Aorta (tissue), 5 donors: ENCODE measurements around the gene CCDC142. TPM values are rescaled to one million over a fixed set of nuclear protein-coding genes. Genes with fewer than 3 reads are reported as not detected.

Source experiments
- ATAC-seq: fragments of 200-7000 bp; cut with Tn5 transposase; one replicate; pipeline ENCODE4 v1.9.1; 2022; ENCODE audit warnings: moderate library complexity; ENCODE audit not compliant: low FRiP score
- DNase-seq, 2 donors: peaks; one replicate each; pipeline ENCODE4 v3.0.0-alpha.2; 2020
- H3K27ac ChIP-seq, 2 donors: one replicate each; pipeline ENCODE4 v1.5.1; 2013; ENCODE audit warnings: low read length in 2 of 2, mild to moderate bottlenecking in 2 of 2, moderate library complexity in 2 of 2, control low read depth in 1 of 2, inconsistent platforms in 1 of 2, low read depth in 1 of 2
- H3K27me3 ChIP-seq, 2 donors: one replicate each; pipeline ENCODE4 v1.6.1; 2013; ENCODE audit warnings: control low read depth in 1 of 2, low read length in 1 of 2, mild to moderate bottlenecking in 1 of 2, moderate library complexity in 1 of 2; ENCODE audit not compliant: insufficient read depth in 2 of 2, control insufficient read depth in 1 of 2
- H3K36me3 ChIP-seq, 2 donors: one replicate each; pipeline ENCODE4 v1.6.1; 2013; ENCODE audit warnings: control low read depth in 1 of 2, low read length in 1 of 2, mild to moderate bottlenecking in 1 of 2; ENCODE audit not compliant: insufficient read depth in 2 of 2, control insufficient read depth in 1 of 2
- H3K4me1 ChIP-seq, 2 donors: one replicate each; pipeline ENCODE4 v1.6.1; 2013; ENCODE audit warnings: low read length in 2 of 2, control low read depth in 1 of 2, mild to moderate bottlenecking in 1 of 2, moderate library complexity in 1 of 2; ENCODE audit not compliant: insufficient read depth in 2 of 2, control insufficient read depth in 1 of 2
- H3K4me3 ChIP-seq, 2 donors: one replicate each; pipeline ENCODE4 v1.5.1; 2013; ENCODE audit warnings: low read length in 2 of 2, control low read depth in 1 of 2, mild to moderate bottlenecking in 1 of 2
- H3K9me3 ChIP-seq: one replicate; pipeline ENCODE4 v1.6.1; 2013; ENCODE audit warnings: mild to moderate bottlenecking, low read length; ENCODE audit not compliant: control insufficient read depth
- WGBS, 2 donors: extraction: QIAGEN DNeasy Blood & Tissue Kit; methylation state at CpG; one replicate each; pipeline ENCODE4 v1.1.7; 2013; 5-methylcytosine and 5-hydroxymethylcytosine counted together
- intact Hi-C, 2 donors: fragments of 100-400 bp; cut with DNase I; formaldehyde crosslinking; loops; one replicate each; pipeline versions ENCODE4 v1.14.2 to v1.15.0; 2022
- polyA plus RNA-seq, 2 donors: library from polyadenylated mRNA; stranded (reverse); fragments of 200-250 nt; gene quantifications; one replicate each; pipeline ENCODE4 v1.2.3, GENCODE V29; 2013
- total RNA-seq, 2 donors: library from RNA; stranded (reverse); fragmentation: NEBNext Ultra II Directional; extraction: Animal tissue kit (Norgen Biotek cat#: 25700); gene quantifications; one replicate each; pipeline ENCODE4 v1.2.1, GENCODE V29; 2021
- donor health status: healthy with polysubstance abuse.
- donor health status: Bipolar disorder and iron deficiency.
- donor health status: DM: no; HTN: no; CAD: no.
- donor health status: DM: no; HTN: no; CAD: no.
- donor health status: DM: yes; HTN: yes; CAD: no.

Gene CCDC142
- total and polyA plus RNA-seq, 4 donors: 3.4 to 26.0 (median 12.7) TPM

- Histone ChIP-seq H3K4me1 (no peaks in the 10 kb centered on the region), H3K36me3 (no peaks in the 10 kb centered on the region), H3K27me3 (no peaks in the 10 kb centered on the region), H3K27ac (no peak overlapping the region), H3K9me3 (no peaks in the 10 kb centered on the region), H3K4me3 (no peak overlapping the region)
- intact Hi-C loops: no loop called here
- DNase-seq (no peak), ATAC-seq (no peak)
Measured at GRCh38 chr2:74500578-74500946, 17.8 kb upstream of the CCDC142 start.

GRCh38 chr2:74499940-74500577, 17.3 kb upstream of the CCDC142 start:
- 53 to 55% methylated on average over 15 of the region's 15 CpGs for WGBS, 2 donors
- no peaks in the 10 kb centered on the region for H3K27me3 ChIP-seq
- no peaks in the 10 kb centered on the region for H3K9me3 ChIP-seq
- no peak overlapping the region for H3K4me3 ChIP-seq
- no peak overlapping the region for H3K27ac ChIP-seq
- DNase-seq (no peak), ATAC-seq (no peak)
- H3K36me3 ChIP-seq: no peaks in the 10 kb centered on the region
- H3K4me1 ChIP-seq: no peaks in the 10 kb centered on the region
- intact Hi-C loops: no loop called here

- intact Hi-C loops: no loop called here
- WGBS, 2 donors: 2 to 3% methylated on average over 59 to 65 of the region's 65 CpGs
- no peak within 1 kb of the TSS for H3K27ac ChIP-seq
Measured at GRCh38 chr2:74499267-74499939, 16.6 kb upstream of the CCDC142 start, which contains the start of gene LBX2. LBX2 (minus strand) TSS chr2:74499603; CDS start chr2:74499537, 66 bp downstream.

GRCh38 chr2:74498500-74499266, 15.9 kb upstream of the CCDC142 start:
- 1 to 2% methylated on average over 41 of the region's 41 CpGs for WGBS, 2 donors
- ATAC-seq (no peak), DNase-seq (no peak)
- H3K27me3 ChIP-seq: no peaks in the 10 kb centered on the region
- intact Hi-C loops: no loop called here
- H3K4me1 ChIP-seq: no peaks in the 10 kb centered on the region
- H3K4me3 ChIP-seq: no peak overlapping the region
- no peaks in the 10 kb centered on the region for H3K9me3 ChIP-seq
- H3K27ac ChIP-seq: no peak overlapping the region
- H3K36me3 ChIP-seq: no peaks in the 10 kb centered on the region

More at GRCh38 chr2:74499267-74499939, 16.6 kb upstream of the CCDC142 start, which contains the start of gene LBX2:
- no peak for ATAC-seq
- H3K4me1 ChIP-seq: no peaks in the 10 kb centered on the region
- H3K36me3 ChIP-seq: no peaks in the 10 kb centered on the region
- no peak for DNase-seq
- no peaks in the 10 kb centered on the region for H3K9me3 ChIP-seq
- H3K4me3 ChIP-seq: no peak within 1 kb of the TSS
- H3K27me3 ChIP-seq: no peaks in the 10 kb centered on the region

- ATAC-seq (peak; percentile 41), DNase-seq (peak in 1 of 2 donors; percentile 70)
- Histone ChIP-seq H3K4me1 (no peaks in the 10 kb centered on the region), H3K27me3 (no peaks in the 10 kb centered on the region), H3K9me3 (no peaks in the 10 kb centered on the region), H3K36me3 (no peaks in the 10 kb centered on the region), H3K27ac (no peak overlapping the region), H3K4me3 (no peak overlapping the region)
- intact Hi-C loops: no loop called here
- 2% methylated on average over 61 of the region's 61 CpGs for WGBS, 2 donors
Measured at GRCh38 chr2:74497777-74498499, 15.1 kb upstream of the CCDC142 start.

- Histone ChIP-seq H3K27me3 (no peaks in the 10 kb centered on the region), H3K36me3 (no peaks in the 10 kb centered on the region), H3K4me3 (no peak overlapping the region), H3K4me1 (no peaks in the 10 kb centered on the region), H3K27ac (no peak overlapping the region), H3K9me3 (no peaks in the 10 kb centered on the region)
- intact Hi-C loops: no loop called here
- DNase-seq: peak in 1 of 2 donors; percentile 34
- ATAC-seq: no peak
- WGBS, 2 donors: 43% methylated on average over 19 of the region's 19 CpGs
Measured at GRCh38 chr2:74496997-74497776, 14.4 kb upstream of the CCDC142 start.

- Histone ChIP-seq H3K36me3 (peaks cover 0 to 11% of the 10 kb centered on the region in 2 donors), H3K4me1 (no peaks in the 10 kb centered on the region), H3K4me3 (no peak overlapping the region), H3K9me3 (no peaks in the 10 kb centered on the region), H3K27me3 (no peaks in the 10 kb centered on the region), H3K27ac (no peak overlapping the region)
- DNase-seq (no peak), ATAC-seq (no peak)
- WGBS, 2 donors: 83 to 96% methylated on average over 1 of the region's 1 CpG
- intact Hi-C loops: no loop called here
Measured at GRCh38 chr2:74495440-74495839, 12.6 kb upstream of the CCDC142 start.

- Histone ChIP-seq H3K9me3 (no peaks in the 10 kb centered on the region), H3K27ac (no peak overlapping the region), H3K4me1 (no peaks in the 10 kb centered on the region), H3K4me3 (no peak overlapping the region), H3K36me3 (peaks cover 0 to 13% of the 10 kb centered on the region in 2 donors), H3K27me3 (no peaks in the 10 kb centered on the region)
- no peak for ATAC-seq
- no peak for DNase-seq
- intact Hi-C loops: no loop called here
- WGBS, 2 donors: 82 to 87% methylated on average over 3 of the region's 3 CpGs
Measured at GRCh38 chr2:74493546-74493945, 10.7 kb upstream of the CCDC142 start.
